Fibroblast of skin of left biceps (primary cell): Measurements from ENCODE around the gene TNPO2.

Experiments
- DNase-seq, 2 experiments: peaks; one replicate each; pipeline ENCODE4 v3.0.0-alpha.2; 2013; ENCODE audit warnings: low read depth in 2 of 2

The TNPO2 gene

GRCh38 chr19:12723641-12724426 is at the start of gene TNPO2:
TSS of gene TNPO2 (minus strand) at chr19:12723932. CDS start at chr19:12720977, 2,955 bp downstream.
- peak in 1 of 2 experiments; percentile 18 for DNase-seq

GRCh38 chr19:12772323-12772722 is 48.6 kb upstream of the TNPO2 start:
- no peak for DNase-seq

- no peak for DNase-seq
Observed at GRCh38 chr19:12770922-12771321, 47.2 kb upstream of the TNPO2 start.

GRCh38 chr19:12769689-12770088 is 46.0 kb upstream of the TNPO2 start:
- DNase-seq, result no peak

GRCh38 chr19:12767666-12768065 is 43.9 kb upstream of the TNPO2 start:
- no peak for DNase-seq

GRCh38 chr19:12767150-12767549 is 43.4 kb upstream of the TNPO2 start:
- DNase-seq, result no peak

- DNase-seq, result no peak
Observed at GRCh38 chr19:12766051-12766521, 42.4 kb upstream of the TNPO2 start.

GRCh38 chr19:12764698-12765097 is 41.0 kb upstream of the TNPO2 start:
- DNase-seq, result no peak

GRCh38 chr19:12763100-12763499 is 39.4 kb upstream of the TNPO2 start:
- no peak for DNase-seq

GRCh38 chr19:12759686-12760085 is 36.0 kb upstream of the TNPO2 start:
- DNase-seq, result no peak

- no peak for DNase-seq
Observed at GRCh38 chr19:12757544-12758274, 34.0 kb upstream of the TNPO2 start.

- no peak for DNase-seq
Observed at GRCh38 chr19:12756150-12756883, 32.6 kb upstream of the TNPO2 start.

GRCh38 chr19:12754465-12755196 is 30.9 kb upstream of the TNPO2 start:
- no peak for DNase-seq

- no peak for DNase-seq
Observed at GRCh38 chr19:12752056-12752781, 28.5 kb upstream of the TNPO2 start.

GRCh38 chr19:12751635-12752034 is 27.9 kb upstream of the TNPO2 start, which contains the start of gene BEST2:
TSS of gene BEST2 (plus strand) at chr19:12751791. CDS start at chr19:12752593, 802 bp downstream.
- DNase-seq, result no peak

- DNase-seq, result no peak
Observed at GRCh38 chr19:12750851-12751250, 27.1 kb upstream of the TNPO2 start.

GRCh38 chr19:12749938-12750521 is 26.3 kb upstream of the TNPO2 start:
- no peak for DNase-seq

- no peak for DNase-seq
Observed at GRCh38 chr19:12748489-12748888, 24.8 kb upstream of the TNPO2 start.

- no peak for DNase-seq
Observed at GRCh38 chr19:12745166-12745897, 21.6 kb upstream of the TNPO2 start.
